ENCODE results near the gene ZFYVE1. TPM values are rescaled to one million over a fixed set of nuclear protein-coding genes. Genes with fewer than 3 reads are reported as not detected.
"Not testable (repeated sequence)": the region's sequence is repeated elsewhere in the genome, so short reads cannot be mapped to it uniquely, and the experiment has no call there.

ZFYVE1 gene
- total RNA-seq, 1 donor from 2014 or later: 38.1 TPM

DNA sequence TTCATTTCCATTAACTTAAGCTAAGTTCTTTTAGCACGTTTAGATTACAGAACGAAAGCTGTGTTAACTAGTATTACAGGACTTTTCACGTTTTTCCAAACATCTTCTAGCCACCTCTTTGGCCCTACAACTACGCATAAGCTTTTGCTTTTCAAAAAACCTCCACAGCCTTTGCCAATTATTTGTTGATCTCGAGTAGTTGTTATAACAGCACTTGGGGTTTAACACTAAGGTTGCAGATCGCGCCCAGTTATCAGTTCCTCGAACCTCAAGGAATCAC lies 31.0 kb upstream of the ZFYVE1 start:
- DNase-seq (ENCODE audit: extremely low spot score, unreplicated experiment): no peak
- no peak overlapping the region for H3K27ac Mint-ChIP-seq (ENCODE audit: unreplicated experiment)
- H3K9me3 Mint-ChIP-seq (ENCODE audit: unreplicated experiment): no peaks in the 10 kb centered on the region
- TF ChIP-seq, protein P1, sequence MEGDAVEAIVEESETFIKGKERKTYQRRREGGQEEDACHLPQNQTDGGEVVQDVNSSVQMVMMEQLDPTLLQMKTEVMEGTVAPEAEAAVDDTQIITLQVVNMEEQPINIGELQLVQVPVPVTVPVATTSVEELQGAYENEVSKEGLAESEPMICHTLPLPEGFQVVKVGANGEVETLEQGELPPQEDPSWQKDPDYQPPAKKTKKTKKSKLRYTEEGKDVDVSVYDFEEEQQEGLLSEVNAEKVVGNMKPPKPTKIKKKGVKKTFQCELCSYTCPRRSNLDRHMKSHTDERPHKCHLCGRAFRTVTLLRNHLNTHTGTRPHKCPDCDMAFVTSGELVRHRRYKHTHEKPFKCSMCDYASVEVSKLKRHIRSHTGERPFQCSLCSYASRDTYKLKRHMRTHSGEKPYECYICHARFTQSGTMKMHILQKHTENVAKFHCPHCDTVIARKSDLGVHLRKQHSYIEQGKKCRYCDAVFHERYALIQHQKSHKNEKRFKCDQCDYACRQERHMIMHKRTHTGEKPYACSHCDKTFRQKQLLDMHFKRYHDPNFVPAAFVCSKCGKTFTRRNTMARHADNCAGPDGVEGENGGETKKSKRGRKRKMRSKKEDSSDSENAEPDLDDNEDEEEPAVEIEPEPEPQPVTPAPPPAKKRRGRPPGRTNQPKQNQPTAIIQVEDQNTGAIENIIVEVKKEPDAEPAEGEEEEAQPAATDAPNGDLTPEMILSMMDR (IDR thresholded peaks at IDR 0.05): no peak
- H3K4me3 Mint-ChIP-seq (ENCODE audit: unreplicated experiment): no peak overlapping the region
- no peaks in the 10 kb centered on the region for H3K36me3 Mint-ChIP-seq (ENCODE audit: unreplicated experiment)
- peaks cover 28% of the 10 kb centered on the region for H3K4me1 Mint-ChIP-seq (ENCODE audit: unreplicated experiment)
- H3K27me3 Mint-ChIP-seq (ENCODE audit: unreplicated experiment): no peaks in the 10 kb centered on the region

DNA sequence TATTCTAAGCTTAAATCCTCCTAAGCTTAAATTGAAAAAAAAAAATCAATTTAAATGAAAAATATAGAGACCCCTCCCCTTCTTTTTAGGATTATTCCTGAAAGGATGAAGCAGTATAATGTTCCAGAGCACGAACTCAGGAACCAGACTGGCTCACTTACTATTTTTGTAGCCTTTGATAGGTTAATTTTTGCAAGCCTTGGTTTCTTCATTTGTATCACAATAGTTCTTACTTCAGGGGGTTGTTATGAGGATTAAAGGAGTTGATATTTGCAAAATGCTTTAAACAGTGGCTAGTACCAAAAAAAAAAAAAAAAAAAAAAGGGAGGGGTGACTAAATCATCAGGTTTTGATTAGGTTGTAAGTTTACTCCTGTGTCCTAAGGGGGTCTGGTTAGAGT lies 28.3 kb upstream of the ZFYVE1 start:
- peaks cover 14% of the 10 kb centered on the region for H3K4me1 Mint-ChIP-seq (ENCODE audit: unreplicated experiment)

DNA sequence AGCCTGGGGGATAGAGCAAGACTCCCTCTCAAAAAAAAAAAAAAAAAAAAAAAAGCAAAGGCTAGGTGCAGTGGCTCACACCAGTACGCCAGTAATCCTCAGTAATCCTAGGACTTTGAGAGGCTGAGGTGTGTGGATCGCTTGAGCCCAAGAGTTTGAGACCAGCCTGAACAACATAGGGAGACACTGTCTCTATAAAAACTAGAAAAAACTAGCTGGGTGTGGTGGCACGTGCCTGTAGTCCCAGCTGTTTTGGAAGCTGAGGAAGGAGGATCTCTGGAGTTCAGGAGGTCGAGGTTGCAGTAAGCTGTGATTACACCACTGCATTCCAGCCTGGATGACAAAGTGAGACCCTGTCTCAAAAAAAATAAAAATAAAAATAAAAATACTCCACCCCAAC lies 22.5 kb upstream of the ZFYVE1 start:
- DNase-seq (ENCODE audit: extremely low spot score, unreplicated experiment): no peak
- Mint-ChIP-seq H3K27me3 (ENCODE audit: unreplicated experiment) (no peaks in the 10 kb centered on the region), H3K9me3 (ENCODE audit: unreplicated experiment) (no peaks in the 10 kb centered on the region), H3K27ac (ENCODE audit: unreplicated experiment) (no peak overlapping the region), H3K36me3 (ENCODE audit: unreplicated experiment) (no peaks in the 10 kb centered on the region), H3K4me1 (ENCODE audit: unreplicated experiment) (no peaks in the 10 kb centered on the region), H3K4me3 (ENCODE audit: unreplicated experiment) (no peak overlapping the region)
- TF ChIP-seq, protein P1 (IDR thresholded peaks at IDR 0.05): no peak

More for the DNA sequence above, 28.3 kb upstream of the ZFYVE1 start:
- no peak for DNase-seq (ENCODE audit: extremely low spot score, unreplicated experiment)
- Mint-ChIP-seq H3K9me3 (ENCODE audit: unreplicated experiment) (no peaks in the 10 kb centered on the region), H3K27me3 (ENCODE audit: unreplicated experiment) (no peaks in the 10 kb centered on the region), H3K4me3 (ENCODE audit: unreplicated experiment) (no peak overlapping the region), H3K36me3 (ENCODE audit: unreplicated experiment) (no peaks in the 10 kb centered on the region), H3K27ac (ENCODE audit: unreplicated experiment) (no peak overlapping the region)
- TF ChIP-seq, protein P1 (IDR thresholded peaks at IDR 0.05): no peak

DNA sequence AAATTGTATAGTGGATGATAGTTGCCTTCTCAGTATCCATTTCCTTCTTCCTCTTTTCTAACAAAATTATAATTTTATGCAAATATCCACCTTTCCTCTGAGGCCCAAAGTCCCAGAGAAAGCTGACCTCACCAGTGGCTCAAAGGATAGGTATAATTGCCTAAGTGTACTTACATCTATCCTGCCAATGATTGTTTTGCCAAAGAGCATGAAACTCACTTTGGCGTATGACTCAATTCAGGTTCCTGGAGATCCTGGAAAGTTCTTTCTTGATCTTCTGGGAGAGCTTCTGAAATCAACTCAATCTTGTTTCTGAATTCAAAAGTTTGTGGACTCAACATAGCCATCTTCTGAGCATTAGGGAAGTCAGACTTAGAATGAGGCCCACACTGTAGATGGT lies 20.9 kb upstream of the ZFYVE1 start:
- Mint-ChIP-seq H3K27ac (ENCODE audit: unreplicated experiment) (no peak overlapping the region), H3K4me1 (ENCODE audit: unreplicated experiment) (no peaks in the 10 kb centered on the region), H3K4me3 (ENCODE audit: unreplicated experiment) (no peak overlapping the region), H3K9me3 (ENCODE audit: unreplicated experiment) (no peaks in the 10 kb centered on the region), H3K27me3 (ENCODE audit: unreplicated experiment) (no peaks in the 10 kb centered on the region), H3K36me3 (ENCODE audit: unreplicated experiment) (no peaks in the 10 kb centered on the region)
- TF ChIP-seq, protein P1 (IDR thresholded peaks at IDR 0.05): no peak
- DNase-seq (ENCODE audit: extremely low spot score, unreplicated experiment): no peak

DNA sequence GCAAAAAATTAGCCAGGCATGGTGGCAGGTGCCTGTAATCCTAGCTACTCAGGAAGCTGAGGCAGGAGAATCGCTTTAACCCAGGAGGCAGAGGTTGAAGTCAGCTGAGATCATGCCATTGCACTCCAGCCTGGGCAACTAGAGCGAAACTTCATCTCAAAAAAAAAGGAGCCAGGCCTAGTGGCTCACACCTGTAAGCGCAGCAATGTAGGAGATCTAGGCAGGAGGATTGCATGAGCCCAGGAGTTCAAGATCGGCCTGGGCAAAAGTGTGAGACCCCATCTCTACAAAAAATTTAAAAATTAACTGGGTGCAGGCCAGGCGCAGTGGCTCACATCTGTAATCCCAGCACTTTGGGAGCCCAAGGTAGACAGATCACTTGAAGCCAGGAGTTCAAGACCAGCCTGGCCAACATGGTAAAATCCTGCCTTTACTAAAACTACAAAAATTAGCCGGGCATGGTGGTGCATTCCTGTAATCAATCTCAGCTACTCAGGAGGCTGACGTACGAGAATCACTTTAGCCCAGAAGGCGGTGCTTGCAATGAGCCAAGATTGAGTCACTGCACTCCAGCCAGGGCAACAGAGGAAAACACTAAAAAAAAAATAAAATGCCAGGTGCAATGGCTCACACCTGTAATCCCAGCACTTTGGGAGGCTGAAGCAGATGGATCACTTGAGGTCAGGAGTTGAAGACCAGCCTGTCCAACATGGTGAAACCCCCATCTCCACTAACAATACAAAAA lies 10.0 kb upstream of the ZFYVE1 start:
- not testable (repeated sequence) for H3K4me1 Mint-ChIP-seq (ENCODE audit: unreplicated experiment); H3K4me3 Mint-ChIP-seq (ENCODE audit: unreplicated experiment); DNase-seq (ENCODE audit: extremely low spot score, unreplicated experiment); H3K27me3 Mint-ChIP-seq (ENCODE audit: unreplicated experiment); H3K27ac Mint-ChIP-seq (ENCODE audit: unreplicated experiment); H3K36me3 Mint-ChIP-seq (ENCODE audit: unreplicated experiment); H3K9me3 Mint-ChIP-seq (ENCODE audit: unreplicated experiment)

DNA sequence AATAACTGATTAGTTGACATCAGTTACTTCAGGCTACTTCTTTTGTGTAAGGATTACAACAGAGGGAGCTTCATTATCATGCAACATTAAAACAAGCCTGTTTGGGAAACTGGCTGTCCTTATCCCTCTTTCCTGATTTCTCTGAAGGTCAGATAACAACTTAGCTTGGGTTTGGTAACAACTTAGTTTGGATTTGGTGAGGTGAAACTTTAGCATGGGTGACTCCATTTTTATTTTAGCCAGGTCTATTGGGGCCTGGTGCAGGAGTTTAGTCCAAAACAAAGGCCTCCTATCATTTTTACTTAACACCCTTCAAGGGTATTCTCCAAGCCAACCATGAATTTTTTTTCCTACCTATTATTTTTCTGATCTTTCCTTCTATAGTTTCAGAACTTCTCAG lies 1.1 kb upstream of the ZFYVE1 start:
- Mint-ChIP-seq H3K27ac (ENCODE audit: unreplicated experiment) (no peak overlapping the region), H3K4me3 (ENCODE audit: unreplicated experiment) (no peak overlapping the region), H3K9me3 (ENCODE audit: unreplicated experiment) (no peaks in the 10 kb centered on the region)

More for the DNA sequence above, 1.1 kb upstream of the ZFYVE1 start:
- no peak for DNase-seq (ENCODE audit: extremely low spot score, unreplicated experiment)
- H3K27me3 Mint-ChIP-seq (ENCODE audit: unreplicated experiment): no peaks in the 10 kb centered on the region
- TF ChIP-seq, protein P1 (IDR thresholded peaks at IDR 0.05): no peak
- peaks cover 31% of the 10 kb centered on the region for H3K4me1 Mint-ChIP-seq (ENCODE audit: unreplicated experiment)
- peaks cover 14% of the 10 kb centered on the region for H3K36me3 Mint-ChIP-seq (ENCODE audit: unreplicated experiment)

Measured in osteocyte (in vitro differentiated cells).